Suppressor macrophage treated with lipopolysaccharide for 1 hour (primary cell): ENCODE data around the gene PKP4.

Experiments used
- DNase-seq, 3 donors: peaks; one replicate each; pipeline ENCODE4 v3.0.0-alpha.2; 2020 to 2022

PKP4 gene

DNA sequence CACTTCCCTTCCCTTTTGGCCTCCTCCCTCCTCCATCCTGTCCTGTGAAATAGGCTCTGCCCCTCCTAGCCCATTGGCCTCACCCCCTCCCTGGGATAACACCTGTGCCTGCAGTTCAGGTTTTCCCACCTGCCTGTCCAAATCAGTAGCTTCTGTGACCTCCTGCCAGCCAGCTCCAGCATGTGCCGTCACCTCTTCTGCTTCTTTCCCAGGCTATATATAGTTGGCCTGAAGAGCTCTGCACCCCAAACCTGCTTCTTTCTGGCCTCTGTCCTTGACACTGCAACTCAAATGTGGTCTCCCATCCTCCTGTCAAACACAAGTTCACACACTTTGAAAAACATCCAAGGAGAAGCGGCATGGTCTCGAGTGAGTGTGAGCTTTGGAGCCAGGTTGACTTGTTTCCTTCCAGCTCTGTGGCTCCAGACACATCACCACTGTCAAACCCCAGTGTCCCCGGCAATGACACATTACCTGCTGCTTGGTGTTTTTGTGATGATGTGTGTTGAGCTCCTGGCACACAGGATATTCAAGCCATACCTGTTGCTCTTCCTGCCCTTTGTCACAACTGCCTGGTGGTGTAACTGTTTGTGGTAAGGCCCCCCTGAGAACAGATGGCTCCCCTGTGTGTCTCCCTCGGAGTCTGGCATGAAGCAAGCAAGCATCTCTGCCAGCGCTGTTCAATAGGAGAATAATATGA lies 194.8 kb downstream of the PKP4 start:
- no peak for DNase-seq

DNA sequence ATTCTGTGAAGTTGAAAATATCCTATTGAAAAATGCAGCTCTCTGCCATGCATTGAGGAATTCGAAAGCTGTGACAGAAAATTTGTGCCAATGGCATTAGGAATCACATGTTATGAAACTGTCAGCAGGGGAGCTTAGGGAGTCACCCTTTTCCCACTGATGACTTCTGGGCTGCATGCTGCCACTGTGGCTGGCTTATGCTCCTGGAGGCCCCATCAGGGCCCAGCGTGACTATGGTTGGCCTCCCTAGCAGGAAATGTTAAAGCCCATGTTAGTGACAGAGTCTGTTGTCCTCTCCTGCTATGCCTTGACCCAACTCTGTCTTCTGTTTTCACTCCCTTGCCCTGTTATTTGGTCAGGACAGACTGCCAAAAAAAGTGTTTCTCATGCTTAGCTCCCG lies 198.9 kb downstream of the PKP4 start:
- DNase-seq = no peak

DNA sequence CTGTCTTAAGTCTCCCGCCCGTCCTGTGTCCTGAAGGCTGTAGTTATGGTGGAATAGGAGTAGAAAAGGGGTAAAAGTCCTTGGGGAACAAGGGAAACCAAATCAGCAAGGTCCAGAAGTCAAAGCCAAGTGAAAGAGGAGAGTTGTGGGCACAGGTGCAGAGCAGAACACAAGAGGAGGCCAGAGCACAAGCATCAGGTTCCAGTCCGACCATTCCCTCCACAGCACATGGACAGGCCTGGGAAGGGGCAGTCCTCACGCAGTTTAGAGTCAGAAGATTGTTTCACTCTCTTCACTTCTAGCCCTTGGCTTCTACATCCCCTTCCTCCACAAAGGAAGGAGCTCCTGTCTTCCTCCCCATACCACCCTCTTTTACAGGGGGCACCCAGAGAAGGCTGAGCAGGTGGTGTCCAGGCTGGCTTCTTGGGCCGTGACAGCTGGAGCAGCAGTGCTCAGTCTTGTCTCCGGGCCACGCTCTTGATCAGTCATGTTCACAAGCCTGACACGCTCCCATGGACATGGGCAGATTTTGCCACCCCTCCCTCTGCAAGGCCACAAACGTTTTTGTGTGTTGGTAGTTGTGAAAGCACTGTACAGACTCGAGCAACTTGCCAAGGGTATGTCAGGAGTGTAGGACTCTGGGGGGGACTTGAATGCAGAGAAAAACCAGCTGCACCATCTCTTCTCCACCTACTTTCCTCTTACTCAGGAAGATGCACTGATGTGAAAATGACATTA lies 199.9 kb downstream of the PKP4 start:
- no peak for DNase-seq

DNA sequence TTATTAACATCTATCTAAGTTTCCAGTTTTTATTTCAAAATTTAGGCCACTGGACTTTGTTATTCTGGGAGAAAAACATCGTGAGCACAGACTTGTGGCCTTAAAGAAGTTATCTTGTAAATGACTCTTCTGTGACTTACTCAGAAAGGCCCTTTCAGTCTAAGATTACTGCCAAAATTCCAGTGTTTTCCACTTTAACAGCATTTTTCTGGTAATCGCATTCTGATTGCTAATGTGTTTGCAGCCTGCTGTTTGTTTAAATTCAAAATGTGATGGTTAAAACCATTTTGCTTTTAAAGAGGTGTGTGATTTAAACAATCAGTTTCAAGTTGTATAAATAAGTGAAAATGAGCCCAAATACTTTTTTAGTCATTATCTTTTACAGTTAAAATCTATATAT lies 201.6 kb downstream of the PKP4 start:
- DNase-seq = no peak

DNA sequence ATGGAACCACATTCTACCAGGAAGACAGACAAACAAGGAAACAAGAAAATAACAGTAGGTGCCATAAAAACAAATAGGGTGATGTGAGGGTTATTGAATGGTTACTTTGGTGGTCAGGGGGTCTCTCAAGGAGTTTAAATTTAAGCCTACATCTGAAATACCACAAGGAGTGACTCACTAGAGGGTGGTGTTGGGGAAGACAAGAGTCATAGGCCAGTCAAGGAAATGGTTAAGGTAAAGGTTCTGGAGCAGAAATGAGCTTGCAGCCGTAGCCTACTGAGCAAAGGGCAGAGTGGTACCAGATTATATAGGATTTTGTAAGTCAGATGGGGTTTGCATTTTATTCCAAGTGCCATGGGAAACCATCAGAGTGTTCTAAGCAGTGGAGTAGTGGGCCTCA lies 202.7 kb downstream of the PKP4 start:
- no peak for DNase-seq

DNA sequence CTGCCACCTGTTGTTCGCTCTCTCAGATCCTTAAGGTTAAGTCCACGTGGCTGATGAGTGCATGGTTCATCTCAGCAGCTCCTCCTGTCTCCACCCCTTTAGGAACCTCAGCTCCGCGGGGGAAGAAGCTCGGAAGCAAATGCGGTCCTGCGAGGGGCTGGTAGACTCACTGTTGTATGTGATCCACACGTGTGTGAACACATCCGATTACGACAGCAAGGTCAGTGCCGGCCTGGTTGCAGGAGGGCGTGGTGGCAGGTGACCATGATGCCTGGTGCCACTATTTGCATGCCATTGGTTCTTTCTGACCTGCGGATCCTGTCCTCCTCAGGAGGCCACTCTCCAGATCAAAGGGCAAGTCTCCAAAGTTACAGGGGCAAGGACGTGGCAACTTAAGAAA lies 204.5 kb downstream of the PKP4 start:
- DNase-seq = no peak

DNA sequence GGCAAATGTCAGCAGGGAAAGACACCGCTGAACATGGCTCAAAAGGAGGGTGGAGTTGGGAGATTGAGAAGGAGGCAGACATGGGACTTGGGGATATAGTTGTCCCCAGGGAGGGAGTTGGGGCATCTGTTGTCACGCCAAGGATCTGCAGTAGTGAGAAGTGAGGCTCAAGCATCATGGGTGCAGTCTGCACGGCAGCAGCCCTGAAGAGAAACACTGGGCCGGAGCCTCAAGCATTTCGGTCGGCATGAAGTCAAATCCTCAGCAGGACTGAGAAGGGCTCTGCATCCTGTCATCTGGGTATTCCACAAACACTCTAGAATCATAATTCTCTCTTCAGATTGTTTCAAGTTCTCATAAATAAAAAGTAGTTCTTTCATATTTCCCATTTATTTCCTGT lies 205.7 kb downstream of the PKP4 start:
- DNase-seq = no peak

DNA sequence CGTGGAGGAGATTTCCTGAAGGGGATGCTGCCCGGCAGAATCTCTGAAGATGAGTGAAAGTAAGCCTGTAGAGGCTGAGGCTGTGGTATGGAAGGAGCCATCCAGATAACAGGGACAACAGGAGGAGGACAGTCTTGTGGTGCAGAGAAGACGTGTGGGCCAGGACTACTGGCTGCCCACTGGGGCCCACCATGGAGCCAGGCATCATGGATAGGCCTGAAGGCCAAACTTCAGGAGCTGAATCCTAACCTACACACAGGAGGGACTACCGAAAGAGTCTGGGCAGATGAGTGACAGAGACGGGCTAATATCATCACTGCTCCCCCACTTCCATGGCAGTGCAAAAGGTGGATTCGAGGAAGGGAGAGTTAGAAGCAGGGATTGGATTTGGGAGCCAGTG lies 207.0 kb downstream of the PKP4 start:
- no peak for DNase-seq

DNA sequence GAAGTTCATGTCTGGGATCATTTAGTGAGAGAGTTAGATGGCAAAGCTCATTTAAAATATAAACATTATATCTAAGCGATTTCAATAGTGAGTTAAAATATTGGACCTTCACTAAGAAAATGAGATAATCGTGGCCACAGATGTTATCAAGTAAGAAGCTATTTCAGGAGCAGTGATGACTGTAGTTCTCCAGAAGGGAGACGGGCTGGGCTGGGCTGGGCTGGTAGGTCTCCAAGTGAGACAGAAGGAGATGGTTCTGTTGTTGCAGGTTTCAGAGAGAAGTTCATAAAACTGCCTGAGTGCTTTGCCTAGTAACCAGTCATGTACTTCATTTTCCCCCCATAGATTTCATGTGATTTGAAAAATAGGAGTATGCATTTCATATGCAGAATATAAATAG lies 208.2 kb downstream of the PKP4 start:
- DNase-seq = no peak

DNA sequence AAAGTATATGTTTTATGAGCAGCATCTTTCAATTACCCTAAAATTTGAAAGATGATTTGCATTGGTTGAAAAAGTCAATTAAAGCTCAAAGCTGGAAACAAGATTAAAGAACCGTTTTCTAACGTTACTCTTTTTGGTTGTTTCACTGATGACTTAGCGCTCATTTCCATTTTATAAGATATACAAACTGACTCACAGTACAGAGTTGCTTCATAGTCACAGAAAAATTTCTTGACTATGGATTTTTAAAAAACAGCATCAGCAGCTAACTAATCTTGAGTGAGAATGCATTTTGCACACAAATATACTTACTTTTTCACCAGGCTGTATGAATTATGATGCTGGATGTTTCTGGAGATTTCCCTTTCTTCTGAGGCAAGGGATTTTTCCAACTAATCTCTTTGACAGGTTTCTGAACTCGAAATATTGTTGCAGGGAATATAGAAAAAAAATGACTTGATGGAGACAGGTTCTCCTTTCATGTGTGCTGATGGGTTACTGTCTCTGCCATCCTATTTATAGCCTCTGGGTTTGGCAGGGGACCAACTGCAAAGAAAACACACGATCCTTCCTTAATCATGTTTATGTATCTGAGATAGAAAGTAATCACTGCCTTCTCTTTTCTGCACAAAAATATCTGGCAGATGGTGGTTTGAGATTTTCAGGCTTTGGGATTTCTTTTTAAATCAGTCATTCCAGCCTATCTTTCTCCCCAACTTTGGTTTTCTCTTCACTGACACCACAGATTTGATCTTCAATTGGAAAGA lies 209.0 kb downstream of the PKP4 start:
- no peak for DNase-seq

DNA sequence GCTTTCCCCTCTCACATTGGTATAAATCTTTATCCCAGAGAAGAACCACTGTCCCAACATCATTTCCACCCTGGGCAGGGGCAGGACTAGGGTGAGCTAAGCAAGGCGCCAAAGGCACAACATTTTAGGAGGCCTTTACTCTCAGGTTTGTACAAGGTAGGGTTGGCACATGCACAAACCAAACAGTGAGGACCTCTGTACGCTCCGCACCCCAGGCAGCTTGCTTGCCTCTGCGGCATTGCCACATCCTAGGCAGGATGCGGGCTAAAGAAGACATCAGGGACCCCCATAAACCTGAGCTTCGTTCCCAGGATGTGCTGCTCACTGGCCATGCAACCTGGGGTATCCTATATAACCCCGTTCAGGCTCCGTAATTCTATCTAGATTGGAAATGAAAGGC lies 210.2 kb downstream of the PKP4 start:
- no peak for DNase-seq

DNA sequence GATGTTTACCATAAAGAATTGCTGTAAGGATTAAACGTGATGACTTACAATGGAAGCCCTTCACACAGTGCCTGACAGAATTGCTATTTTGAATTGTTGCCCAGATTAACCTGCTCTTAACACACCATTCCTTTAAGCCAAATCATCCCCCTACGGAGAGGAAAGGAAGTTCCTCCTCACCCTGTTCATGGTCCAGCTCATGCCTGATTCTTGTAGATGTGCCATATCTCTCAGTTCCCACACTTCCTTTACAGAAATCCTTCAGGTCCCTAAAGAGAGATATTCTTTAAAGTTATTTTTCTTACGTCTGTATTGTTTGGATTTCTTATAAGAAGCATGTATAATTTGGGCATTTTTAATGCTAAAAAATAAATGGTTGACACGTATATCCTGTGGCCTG lies 210.8 kb downstream of the PKP4 start:
- DNase-seq = no peak

DNA sequence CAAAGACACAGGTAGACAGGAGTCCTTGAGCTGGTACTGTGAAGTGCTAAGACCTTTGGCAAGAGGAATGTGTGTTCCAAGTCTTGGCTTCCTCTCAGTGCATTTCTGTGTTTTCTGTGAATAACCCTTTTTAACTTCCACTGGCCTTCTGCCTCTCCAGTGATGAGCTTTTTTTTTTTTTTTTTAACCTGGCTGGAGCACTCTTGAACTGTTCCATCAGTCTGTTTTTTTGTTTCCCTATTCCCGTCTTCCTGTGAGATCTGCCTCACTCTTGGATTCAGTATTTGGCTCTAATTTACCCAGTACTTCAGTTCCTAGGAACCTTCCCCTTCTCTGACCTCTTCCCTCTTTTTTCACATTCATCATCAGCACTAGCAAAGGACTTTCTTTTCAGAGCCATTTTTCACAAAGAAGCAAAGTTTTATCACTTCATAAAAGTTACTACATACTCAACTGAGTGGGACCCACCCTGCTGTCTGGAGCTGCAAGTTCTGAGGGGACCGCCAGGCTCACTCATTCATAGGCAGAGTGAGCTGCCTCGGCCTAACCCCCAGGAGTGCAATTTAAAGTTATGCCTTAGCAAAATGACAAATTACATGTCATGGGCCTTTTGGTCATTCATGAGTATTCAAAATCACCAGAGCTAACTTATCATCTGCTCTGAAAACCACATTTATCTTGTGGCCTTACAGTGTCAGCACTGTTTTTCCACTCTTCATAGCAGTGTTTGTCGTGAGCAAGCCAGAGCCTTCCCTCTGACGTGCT lies 211.4 kb downstream of the PKP4 start:
- DNase-seq = no peak

DNA sequence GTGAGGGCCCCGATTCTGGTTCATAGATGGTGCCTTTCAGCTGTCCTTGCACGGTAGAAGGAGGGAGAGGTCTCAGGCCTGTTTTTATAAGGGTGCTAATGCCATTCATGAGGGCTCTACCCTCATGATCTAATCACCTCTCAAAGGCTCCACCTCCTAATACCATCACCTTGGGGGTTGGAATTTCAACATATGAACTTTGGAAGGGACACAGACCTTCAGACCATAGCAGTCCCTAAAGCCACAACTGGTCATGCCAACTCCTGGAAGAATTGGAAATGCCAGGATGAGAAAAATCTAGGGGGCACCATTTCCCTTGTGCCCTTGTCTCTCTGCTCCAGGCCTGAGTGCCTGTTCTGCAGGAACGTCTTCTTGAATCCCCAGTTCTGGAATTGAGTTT lies 213.5 kb downstream of the PKP4 start:
- no peak for DNase-seq

DNA sequence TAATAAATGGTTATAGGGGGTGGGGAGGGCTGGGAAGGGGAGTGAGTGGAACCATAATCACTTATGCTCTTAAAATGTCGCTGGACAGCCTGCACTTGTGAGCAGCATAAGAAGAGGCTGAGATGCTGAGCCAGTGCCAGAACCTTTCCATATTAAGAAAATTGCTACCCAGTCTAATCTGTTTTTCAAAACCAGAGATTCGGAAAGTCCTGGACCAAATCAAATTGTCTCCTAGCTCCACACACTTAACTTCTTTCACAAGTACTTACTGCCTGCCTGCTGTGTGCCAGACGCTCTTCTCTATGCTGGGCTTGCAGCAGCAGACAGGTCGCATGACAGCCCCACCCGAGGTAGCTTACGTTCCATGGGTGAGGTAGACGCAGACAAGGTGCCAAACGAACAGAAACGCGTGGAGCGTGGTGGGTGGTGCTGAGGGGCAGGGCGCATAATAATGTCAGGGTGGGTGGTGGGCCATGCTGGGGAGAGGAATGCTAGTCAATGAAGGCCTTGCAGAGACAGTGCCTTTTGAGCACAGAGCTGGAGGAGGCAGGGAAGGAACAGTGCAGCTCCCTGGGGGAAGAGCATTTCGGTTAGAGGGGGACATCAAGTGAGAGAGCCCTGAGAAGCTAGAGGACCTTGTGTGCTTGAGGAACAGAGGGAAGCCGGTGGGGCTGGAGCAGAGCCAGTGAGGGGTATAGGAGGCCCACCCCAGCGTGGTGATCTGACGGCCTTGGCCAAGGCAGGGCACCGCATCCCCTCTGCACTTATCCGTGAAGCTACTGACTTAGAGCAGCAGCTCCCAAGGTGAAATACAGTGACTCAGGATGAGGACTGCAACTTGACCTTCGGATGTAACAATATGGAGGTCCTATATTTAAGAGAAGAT lies 214.9 kb downstream of the PKP4 start:
- no peak for DNase-seq

DNA sequence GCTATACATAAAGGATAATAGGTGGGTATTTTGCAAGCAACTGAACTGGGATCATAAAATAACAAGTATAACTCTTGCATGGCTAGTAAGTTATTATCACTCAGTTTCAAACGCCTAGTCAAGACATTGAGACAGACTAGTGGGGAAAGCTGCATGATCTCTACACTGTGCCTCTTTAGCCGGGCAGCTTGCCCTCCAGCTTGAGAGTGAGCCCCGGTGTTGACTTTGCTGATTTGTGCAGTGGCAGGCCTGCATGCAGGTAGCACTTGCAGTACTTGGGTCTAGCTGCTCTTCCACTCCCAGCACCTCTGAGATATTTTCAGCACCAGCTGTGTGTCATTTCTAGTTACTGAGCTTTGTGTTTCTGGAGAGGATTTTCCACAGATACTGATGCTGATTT lies 219.5 kb downstream of the PKP4 start:
- DNase-seq = no peak

DNA sequence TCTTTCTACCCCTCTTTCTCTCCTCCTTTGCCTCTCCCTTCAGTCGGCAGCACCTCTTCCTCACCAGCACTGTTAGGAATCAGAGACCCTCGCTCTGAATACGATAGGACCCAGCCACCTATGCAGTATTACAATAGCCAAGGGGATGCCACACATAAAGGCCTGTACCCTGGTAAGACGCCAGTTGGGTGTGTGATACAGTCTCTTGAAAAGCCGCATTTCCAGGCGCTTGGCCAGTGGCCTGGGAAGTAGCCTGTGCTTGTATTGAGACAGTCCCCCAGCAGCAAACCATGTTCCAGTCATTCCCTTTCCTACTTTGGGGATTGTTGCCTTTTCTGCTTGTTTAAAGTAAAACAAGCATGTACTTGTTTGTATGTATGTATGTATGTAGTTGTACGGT lies 219.9 kb downstream of the PKP4 start:
- DNase-seq = no peak

DNA sequence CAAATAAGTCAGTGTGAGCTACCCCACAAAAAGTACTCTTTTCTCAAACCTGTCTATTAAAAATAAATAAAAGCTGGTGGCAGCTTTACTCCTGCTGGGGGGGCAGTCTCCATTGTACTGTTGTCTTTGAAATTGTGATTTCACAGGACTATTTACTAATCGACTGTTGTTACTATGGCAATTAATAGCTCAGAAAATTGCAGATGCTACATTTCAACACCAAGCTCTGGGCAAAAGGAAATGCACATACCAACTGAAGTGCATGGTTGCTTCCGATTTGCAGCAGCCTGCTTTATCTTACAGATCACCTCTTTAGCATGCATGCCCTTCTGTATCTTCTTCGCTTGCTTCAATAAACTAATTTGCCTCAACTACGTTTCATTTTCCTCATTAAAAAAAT lies 220.8 kb downstream of the PKP4 start:
- no peak for DNase-seq

DNA sequence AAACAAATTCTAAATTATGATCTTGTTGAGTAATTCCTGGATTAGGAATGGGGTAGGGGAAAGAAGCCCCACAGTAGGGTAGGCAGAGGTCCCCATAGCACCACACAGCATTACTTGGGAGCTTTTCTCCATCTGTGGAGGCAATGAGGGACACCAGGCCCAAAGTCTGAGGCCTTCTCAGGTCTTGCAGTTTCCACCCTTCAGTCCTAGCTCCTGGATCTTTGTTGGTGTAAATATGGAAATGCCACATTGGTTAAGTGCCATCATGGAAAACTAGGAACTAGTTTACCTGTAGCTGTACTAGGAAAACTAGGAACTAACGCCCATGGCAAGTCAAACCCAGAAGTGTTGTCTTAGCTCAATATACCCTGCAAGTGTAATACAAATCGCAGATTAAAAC lies 225.1 kb downstream of the PKP4 start:
- DNase-seq = no peak

DNA sequence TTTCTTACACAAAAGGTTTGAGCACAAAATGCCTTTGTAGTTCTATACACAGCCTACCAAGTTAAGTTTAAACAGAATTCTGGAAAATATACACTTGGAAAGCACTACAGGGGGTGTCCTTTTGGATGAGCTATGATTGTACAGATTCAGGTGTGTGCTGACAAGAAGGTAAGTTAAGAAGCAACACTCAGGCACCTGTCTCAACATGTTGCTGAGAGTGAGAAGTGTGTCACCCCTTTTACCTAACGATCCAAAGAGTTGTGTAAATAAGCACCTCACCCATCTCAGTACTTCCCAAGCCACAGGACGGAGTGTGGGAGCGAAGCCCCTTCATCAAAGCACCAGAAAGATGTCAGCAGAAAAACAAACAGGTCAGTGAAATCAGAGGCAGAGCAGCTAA lies 228.9 kb downstream of the PKP4 start:
- no peak for DNase-seq

DNA sequence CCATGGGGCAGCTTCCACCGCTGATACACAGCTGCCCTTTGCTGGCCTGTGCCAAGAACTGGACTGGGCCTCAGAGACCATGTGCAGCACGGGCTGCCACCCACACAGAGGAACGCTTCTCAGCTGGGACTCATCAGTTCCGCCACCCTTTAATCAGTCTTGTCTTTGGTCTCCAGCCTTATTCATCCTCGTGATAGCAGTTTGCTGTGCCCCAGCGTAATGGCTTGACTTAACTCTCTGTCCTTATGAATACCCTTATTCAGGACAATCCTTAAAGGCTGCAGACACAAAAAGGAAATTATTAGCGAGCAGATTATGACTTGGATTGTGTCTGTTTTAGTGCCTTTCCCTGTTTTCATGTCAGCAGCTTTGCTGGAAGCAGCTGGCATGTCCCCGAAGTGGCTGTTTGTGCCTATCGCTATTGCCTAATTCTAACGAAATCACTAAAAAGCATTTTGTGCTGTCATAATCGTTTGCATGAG lies 229.5 kb downstream of the PKP4 start:
- DNase-seq = no peak

DNA sequence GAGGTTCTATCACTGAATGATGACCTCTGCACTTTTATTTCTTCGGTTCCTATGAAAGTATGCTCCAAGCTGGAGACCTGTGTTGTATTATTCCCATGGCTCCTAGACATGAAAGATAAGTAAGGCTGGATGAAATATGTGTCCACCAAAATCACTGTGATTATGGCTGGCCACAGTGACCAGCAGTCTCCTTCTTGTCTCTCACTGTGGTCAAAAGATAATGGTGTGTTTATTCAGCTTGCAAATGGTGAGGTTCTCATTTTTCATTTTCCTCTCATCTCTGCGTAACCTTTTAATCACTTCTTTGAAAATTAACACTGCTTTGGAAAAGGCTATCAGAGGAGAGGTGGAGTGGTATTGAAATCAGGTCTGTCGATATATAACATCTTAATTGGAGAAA lies 230.6 kb downstream of the PKP4 start:
- no peak for DNase-seq
